T-cell (primary cell): ENCODE results near the gene MAN2B2. TPM values are rescaled to one million over a fixed set of nuclear protein-coding genes. Genes with fewer than 3 reads are reported as not detected.

Experiments used
- ATAC-seq, 4 experiments: fragments of 200-7000 bp in 3 of 4; fragments of 150-1000 bp in 1 of 4; cut with Tn5 transposase; replicated peaks in 1 of 4; 1 replicate in 3 of 4; 2 replicates in 1 of 4; pipeline ENCODE4 v1.10.0; 2021; ENCODE audit warnings: moderate library complexity in 3 of 4, mild to moderate bottlenecking in 2 of 4, moderate number of reproducible peaks in 1 of 4
- CTCF ChIA-PET, 2 donors: fragments of 300-600 bp; sonication (Branson Sonifier 250); formaldehyde crosslinking; loops; one replicate each; lab custom pipeline; 2022; ENCODE audit warnings: antibody characterized with exemption in 2 of 2; lab: Charles Lee
- POLR2A ChIA-PET, 2 donors: fragments of 300-600 bp; sonication (Branson Sonifier 250); formaldehyde crosslinking; loops; one replicate each; lab custom pipeline; 2022; ENCODE audit warnings: antibody characterized with exemption in 2 of 2; lab: Charles Lee
- DNase-seq, 35 experiments: peaks; one replicate each; pipeline versions ENCODE4 v3.0.0 to v3.0.0-alpha.2; 2013 to 2023
- H3K27ac ChIP-seq: one replicate; pipeline ENCODE4 v1.5.1; 2013; ENCODE audit warnings: low read length
- H3K27me3 ChIP-seq, 2 experiments: replicated peaks in 1 of 2; 1 replicate in 1 of 2; 2 replicates in 1 of 2; pipeline versions ENCODE4 v1.6.1 to v1.7.0; 2013; ENCODE audit warnings: low read length in 1 of 2, mixed read lengths in 1 of 2; ENCODE audit not compliant: control insufficient read depth in 2 of 2, insufficient read depth in 2 of 2; ENCODE audit errors: extremely low read depth in 1 of 2
- H3K36me3 ChIP-seq, 2 donors: 1 replicate in 1 of 2; 2 replicates in 1 of 2; pipeline versions ENCODE4 v1.6.1 to v1.7.0; 2013; ENCODE audit warnings: low read length in 1 of 2; ENCODE audit not compliant: control insufficient read depth in 2 of 2, insufficient read depth in 1 of 2; ENCODE audit errors: extremely low read depth in 1 of 2
- H3K4me1 ChIP-seq, 2 experiments: 1 replicate in 1 of 2; 2 replicates in 1 of 2; pipeline versions ENCODE4 v1.6.1 to v1.7.0; 2013; ENCODE audit warnings: low read length in 2 of 2, mixed read lengths in 1 of 2; ENCODE audit not compliant: insufficient read depth in 2 of 2, control insufficient read depth in 1 of 2; ENCODE audit errors: extremely low read depth in 1 of 2
- H3K4me3 ChIP-seq, 2 donors: 1 replicate in 1 of 2; 2 replicates in 1 of 2; pipeline versions ENCODE4 v1.5.1 to v1.7.0; 2013; ENCODE audit warnings: mild to moderate bottlenecking in 2 of 2, low read length in 1 of 2, moderate library complexity in 1 of 2; ENCODE audit not compliant: control insufficient read depth in 1 of 2; ENCODE audit errors: extremely low read depth in 1 of 2
- H3K9me3 ChIP-seq: 2 replicates; pipeline ENCODE4 v1.7.0; 2013
- H3K27ac Mint-ChIP-seq, 2 donors: one replicate each; pipeline ENCODE4 v1.8.0; 2020 to 2021; ENCODE audit warnings: mild to moderate bottlenecking in 2 of 2, mixed read lengths in 2 of 2
- H3K27me3 Mint-ChIP-seq, 2 donors: one replicate each; pipeline ENCODE4 v1.8.0; 2021 to 2022; ENCODE audit warnings: mixed read lengths in 2 of 2
- H3K36me3 Mint-ChIP-seq: one replicate; pipeline ENCODE4 v1.8.0; 2021; ENCODE audit warnings: mixed read lengths
- H3K4me1 Mint-ChIP-seq, 3 donors: one replicate each; pipeline ENCODE4 v1.8.0; 2020 to 2022; ENCODE audit warnings: mixed read lengths in 3 of 3, mild to moderate bottlenecking in 1 of 3
- H3K4me3 Mint-ChIP-seq, 3 donors: one replicate each; pipeline ENCODE4 v1.8.0; 2020 to 2022; ENCODE audit warnings: mild to moderate bottlenecking in 3 of 3, mixed read lengths in 3 of 3, moderate library complexity in 3 of 3
- H3K9me3 Mint-ChIP-seq, 3 donors: one replicate each; pipeline ENCODE4 v1.8.0; 2020 to 2022; ENCODE audit warnings: mixed read lengths in 3 of 3
- whole genome bisulfite sequencing: methylation state at CpG from one replicate; pipeline ENCODE4 v1.1.5; 2013; ENCODE audit warnings: missing lambda C conversion rate; ENCODE audit not compliant: insufficient coverage; 5-methylcytosine and 5-hydroxymethylcytosine counted together
- total RNA-seq, 35 experiments: library from RNA in 6 of 35; stranded (reverse) in 6 of 35; fragments of 120-200 nt in 1 of 35; gene quantifications; one replicate each; pipeline versions ENCODE4 v1.2.1 to v1.2.4 and lab custom pipeline; 2013 to 2026

Gene MAN2B2
- total RNA-seq, 5 donors from 2014 or later (not counting 1 experiment from before 2014, with no cell fraction given) = 27.4 to 54.1 (median 45.8) TPM

GRCh38 chr4:6575503-6576240 is 683 bp downstream of the MAN2B2 start:
- H3K36me3 Mint-ChIP-seq = peaks cover 35% of the 10 kb centered on the region
- H3K9me3 Mint-ChIP-seq = peaks cover 0 to 4% (median 0%) of the 10 kb centered on the region in 3 donors
- ChIA-PET CTCF (interaction anchor here in 1 of 2 donors (0.7 kb wide), 1 partner anchor 133 kb away, joined by 3 read pairs; no protein-coding TSS in a partner anchor), POLR2A (interaction anchor here (0.6 to 0.7 kb wide), 2 partner anchors 492 to 526 kb away, joined by 3 read pairs; partner anchors contain the start of gene GRPEL1 (in 1 of the 2))
- H3K27me3 ChIP-seq = peaks cover 0 to 3% of the 10 kb centered on the region in 2 experiments
- H3K36me3 ChIP-seq = peaks cover 8 to 36% of the 10 kb centered on the region in 2 donors
- peak overlapping the region; percentile 82 to 98 for H3K4me3 ChIP-seq
- peaks cover 4 to 27% of the 10 kb centered on the region in 2 experiments for H3K4me1 ChIP-seq
- 70% methylated on average over 16 of the region's 17 CpGs for WGBS
- H3K4me3 Mint-ChIP-seq = peak overlapping the region; percentile 82 to 88 (median 86)
- no peaks in the 10 kb centered on the region for H3K9me3 ChIP-seq
- H3K27ac ChIP-seq = peak overlapping the region; percentile 70
- DNase-seq (no peak), ATAC-seq (peak in 1 of 4 experiments; percentile 39)
- no peaks in the 10 kb centered on the region for H3K27me3 Mint-ChIP-seq
- H3K4me1 Mint-ChIP-seq = peaks cover 11 to 18% (median 12%) of the 10 kb centered on the region in 3 donors
- H3K27ac Mint-ChIP-seq = peak overlapping the region; percentile 81 to 89

- CTCF ChIA-PET = no interaction called here
- POLR2A ChIA-PET = no interaction called here
- Mint-ChIP-seq H3K27ac (no peak overlapping the region), H3K4me3 (peak overlapping the region in 2 of 3 donors; percentile 86 to 88), H3K36me3 (peaks cover 41% of the 10 kb centered on the region), H3K9me3 (peaks cover 0 to 4% (median 0%) of the 10 kb centered on the region in 3 donors), H3K4me1 (peaks cover 11 to 18% (median 12%) of the 10 kb centered on the region in 3 donors), H3K27me3 (no peaks in the 10 kb centered on the region)
- peaks cover 4 to 27% of the 10 kb centered on the region in 2 experiments for H3K4me1 ChIP-seq
- peaks cover 11 to 44% of the 10 kb centered on the region in 2 donors for H3K36me3 ChIP-seq
- no peaks in the 10 kb centered on the region for H3K9me3 ChIP-seq
- peaks cover 0 to 2% of the 10 kb centered on the region in 2 experiments for H3K27me3 ChIP-seq
- no peak overlapping the region for H3K4me3 ChIP-seq
- 98% methylated on average over 16 of the region's 16 CpGs for WGBS
- DNase-seq (no peak), ATAC-seq (no peak)
- no peak overlapping the region for H3K27ac ChIP-seq
Observed at GRCh38 chr4:6576512-6576911, 1.5 kb downstream of the MAN2B2 start.

DNA sequence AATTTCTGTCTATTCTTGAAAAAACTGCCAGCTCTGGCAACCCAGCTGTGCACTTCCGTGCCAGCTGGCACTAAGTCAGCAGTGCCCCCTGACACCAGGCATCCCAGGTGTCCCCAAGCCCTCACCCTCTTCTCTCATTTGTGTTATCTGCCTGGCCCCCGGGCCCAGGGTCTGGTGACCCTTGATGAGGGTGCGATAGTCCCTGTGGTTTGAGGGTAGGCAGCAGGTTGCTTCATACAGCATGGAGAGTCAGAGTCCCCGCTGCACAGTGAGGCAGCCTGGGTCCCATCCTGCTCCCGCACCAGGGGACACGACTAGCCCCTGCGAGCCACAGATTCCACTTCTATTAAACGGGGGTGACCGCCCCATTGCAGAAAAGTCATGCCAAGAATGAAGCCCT is 1.9 kb downstream of the MAN2B2 start:
- Histone ChIP-seq H3K27ac (no peak overlapping the region), H3K4me1 (peaks cover 4 to 27% of the 10 kb centered on the region in 2 experiments), H3K4me3 (no peak overlapping the region), H3K27me3 (no peaks in the 10 kb centered on the region), H3K36me3 (peaks cover 14 to 48% of the 10 kb centered on the region in 2 donors), H3K9me3 (no peaks in the 10 kb centered on the region)
- Mint-ChIP-seq H3K36me3 (peaks cover 41% of the 10 kb centered on the region), H3K27ac (peak overlapping the region in 1 of 2 donors; percentile 58), H3K9me3 (peaks cover 0 to 4% (median 0%) of the 10 kb centered on the region in 3 donors), H3K4me3 (peak overlapping the region; percentile 39 to 88 (median 86)), H3K4me1 (peaks cover 11 to 18% (median 12%) of the 10 kb centered on the region in 3 donors), H3K27me3 (no peaks in the 10 kb centered on the region)
- WGBS = 98% methylated on average over 6 of the region's 9 CpGs
- DNase-seq (no peak), ATAC-seq (no peak)
- CTCF ChIA-PET = no interaction called here
- POLR2A ChIA-PET = no interaction called here

- ChIA-PET POLR2A (no interaction called here), CTCF (interaction anchor here in 1 of 2 donors (1.0 kb wide), 1 partner anchor 296 kb away, joined by 3 read pairs; no protein-coding TSS in a partner anchor)
- Mint-ChIP-seq H3K27ac (peak overlapping the region in 1 of 2 donors; percentile 58), H3K9me3 (peaks cover 0 to 4% (median 0%) of the 10 kb centered on the region in 3 donors), H3K4me3 (peak overlapping the region in 1 of 3 donors; percentile 86), H3K4me1 (peaks cover 11 to 18% (median 12%) of the 10 kb centered on the region in 3 donors), H3K36me3 (peaks cover 45% of the 10 kb centered on the region), H3K27me3 (no peaks in the 10 kb centered on the region)
- H3K9me3 ChIP-seq = no peaks in the 10 kb centered on the region
- 97% methylated on average over 10 of the region's 10 CpGs for WGBS
- no peak overlapping the region for H3K27ac ChIP-seq
- ATAC-seq (no peak), DNase-seq (no peak)
- peaks cover 14 to 52% of the 10 kb centered on the region in 2 donors for H3K36me3 ChIP-seq
- H3K4me3 ChIP-seq = no peak overlapping the region
- H3K4me1 ChIP-seq = peaks cover 4 to 27% of the 10 kb centered on the region in 2 experiments
- no peaks in the 10 kb centered on the region for H3K27me3 ChIP-seq
Observed at GRCh38 chr4:6577409-6577808, 2.4 kb downstream of the MAN2B2 start.

DNA sequence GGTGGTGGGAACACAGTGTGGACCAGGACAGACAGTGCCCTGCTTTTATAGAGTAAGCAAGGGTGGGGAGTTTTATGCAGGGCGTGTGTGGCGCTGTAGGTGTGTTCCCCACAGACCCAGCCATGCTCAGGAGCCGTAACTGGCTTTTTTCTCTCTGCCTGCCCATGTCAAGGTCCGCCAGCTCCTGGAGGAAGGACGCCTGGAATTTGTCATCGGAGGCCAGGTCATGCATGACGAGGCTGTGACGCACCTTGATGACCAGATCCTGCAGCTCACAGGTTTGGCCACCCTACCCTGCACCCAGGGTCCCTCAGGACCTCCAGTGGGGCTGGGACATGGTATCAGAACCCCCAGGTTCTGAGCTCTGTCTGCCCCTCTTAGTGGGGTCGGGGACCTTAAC is 3.2 kb downstream of the MAN2B2 start:
- no peak overlapping the region for H3K4me3 Mint-ChIP-seq
- peaks cover 4 to 27% of the 10 kb centered on the region in 2 experiments for H3K4me1 ChIP-seq
- no peak overlapping the region for H3K27ac Mint-ChIP-seq
- ChIA-PET POLR2A (no interaction called here), CTCF (interaction anchor here in 1 of 2 donors (1.0 kb wide), 1 partner anchor 296 kb away, joined by 3 read pairs; no protein-coding TSS in a partner anchor)
- H3K27ac ChIP-seq = no peak overlapping the region
- H3K27me3 ChIP-seq = no peaks in the 10 kb centered on the region
- WGBS = 97% methylated on average over 9 of the region's 9 CpGs
- ATAC-seq (no peak), DNase-seq (no peak)
- H3K36me3 ChIP-seq = peaks cover 14 to 56% of the 10 kb centered on the region in 2 donors
- H3K4me1 Mint-ChIP-seq = peaks cover 11 to 18% (median 12%) of the 10 kb centered on the region in 3 donors
- H3K36me3 Mint-ChIP-seq = peaks cover 51% of the 10 kb centered on the region
- H3K9me3 Mint-ChIP-seq = peaks cover 0 to 4% (median 0%) of the 10 kb centered on the region in 3 donors
- no peaks in the 10 kb centered on the region for H3K9me3 ChIP-seq
- no peaks in the 10 kb centered on the region for H3K27me3 Mint-ChIP-seq
- no peak overlapping the region for H3K4me3 ChIP-seq

DNA sequence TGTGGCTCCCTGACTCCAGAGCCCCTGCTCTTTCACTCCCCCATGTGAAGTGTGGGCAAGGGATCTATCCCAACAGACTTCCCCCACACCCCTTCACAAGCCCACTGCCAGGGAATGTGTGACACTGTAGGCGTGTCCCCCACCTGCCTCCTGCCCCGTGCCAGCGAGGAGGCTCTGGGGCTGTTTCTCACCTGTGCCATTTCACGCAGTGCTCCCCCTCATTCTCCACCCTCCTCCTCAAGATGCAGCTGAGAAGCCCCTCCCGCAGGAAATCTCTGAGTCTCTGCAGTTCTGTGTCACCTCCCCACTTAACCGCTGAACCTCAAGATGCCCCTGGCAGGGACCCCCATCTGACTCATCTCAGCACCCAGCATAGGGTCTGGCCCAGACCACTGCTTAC is 5.4 kb downstream of the MAN2B2 start:
- CTCF ChIA-PET = no interaction called here
- ATAC-seq = no peak
- no peaks in the 10 kb centered on the region for H3K9me3 ChIP-seq
- no peaks in the 10 kb centered on the region for H3K27me3 ChIP-seq
- DNase-seq = no peak
- Mint-ChIP-seq H3K9me3 (peaks cover 0 to 4% (median 0%) of the 10 kb centered on the region in 3 donors), H3K36me3 (peaks cover 72% of the 10 kb centered on the region), H3K27me3 (no peaks in the 10 kb centered on the region), H3K4me3 (no peak overlapping the region), H3K4me1 (peaks cover 11 to 14% (median 12%) of the 10 kb centered on the region in 3 donors), H3K27ac (no peak overlapping the region)
- no peak overlapping the region for H3K27ac ChIP-seq
- POLR2A ChIA-PET = no interaction called here
- 96% methylated on average over 5 of the region's 6 CpGs for WGBS
- H3K4me1 ChIP-seq = peaks cover 0 to 13% of the 10 kb centered on the region in 2 experiments
- H3K4me3 ChIP-seq = no peak overlapping the region
- H3K36me3 ChIP-seq = peaks cover 14 to 77% of the 10 kb centered on the region in 2 donors
